Gastrocnemius medialis (tissue), 4 donors: ENCODE measurements around the gene PRDM16.

Source experiments
- CTCF ChIP-seq, 5 experiments: fragments of 450-650 bp in 3 of 5; fragments of 200-600 bp in 2 of 5; sonication (generic) in 2 of 5; IDR thresholded peaks in 4 of 5; conservative IDR thresholded peaks in 1 of 5; 1 replicate in 4 of 5; 2 replicates in 1 of 5; pipeline ENCODE4 v1.5.1; 2016 to 2019; ENCODE audit warnings: antibody characterized with exemption in 5 of 5, mild to moderate bottlenecking in 3 of 5, moderate library complexity in 3 of 5
- POLR2A ChIP-seq, 2 donors: fragments of 450-650 bp; IDR thresholded peaks; one replicate each; pipeline ENCODE4 v1.6.1; 2017; ENCODE audit warnings: antibody characterized with exemption in 2 of 2, mild to moderate bottlenecking in 2 of 2, moderate library complexity in 2 of 2

GRCh38 chr1:3066250-3066711, 2.7 kb upstream of the PRDM16 start:
- TF ChIP-seq CTCF (IDR thresholded peaks at IDR 0.05 in 4 of 5, conservative IDR thresholded peaks at IDR 0.05 in 1 of 5) (no peak), POLR2A (IDR thresholded peaks at IDR 0.05) (no peak)
